ENCODE data around the gene DLG5.

DNA sequence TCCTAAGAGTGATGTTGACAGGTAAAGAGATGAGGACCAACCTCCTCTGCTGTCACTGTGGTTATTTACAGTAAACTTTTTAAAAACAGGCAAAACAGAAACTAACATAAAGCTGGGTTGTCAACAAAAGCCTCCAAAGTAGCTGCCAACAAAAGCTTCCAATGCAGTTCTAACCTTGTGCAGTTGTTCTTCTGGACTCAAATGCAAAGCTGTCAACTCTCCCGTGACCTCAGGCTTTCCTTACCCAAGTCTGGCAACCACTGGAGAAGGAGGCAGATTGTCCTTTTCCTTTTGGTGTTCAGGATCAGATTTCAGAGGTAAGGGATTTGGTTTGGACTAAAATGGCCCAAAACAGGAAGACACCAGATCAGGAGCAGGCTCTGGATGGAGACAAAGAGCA lies 63.1 kb downstream of the DLG5 start:
- TF ChIP-seq POLR2AphosphoS5 (IDR thresholded peaks at IDR 0.05) (no peak), POLR2A (IDR thresholded peaks at IDR 0.05) (no peak), EP300 (IDR thresholded peaks at IDR 0.05) (no peak)
- TF ChIP-seq, protein P1, sequence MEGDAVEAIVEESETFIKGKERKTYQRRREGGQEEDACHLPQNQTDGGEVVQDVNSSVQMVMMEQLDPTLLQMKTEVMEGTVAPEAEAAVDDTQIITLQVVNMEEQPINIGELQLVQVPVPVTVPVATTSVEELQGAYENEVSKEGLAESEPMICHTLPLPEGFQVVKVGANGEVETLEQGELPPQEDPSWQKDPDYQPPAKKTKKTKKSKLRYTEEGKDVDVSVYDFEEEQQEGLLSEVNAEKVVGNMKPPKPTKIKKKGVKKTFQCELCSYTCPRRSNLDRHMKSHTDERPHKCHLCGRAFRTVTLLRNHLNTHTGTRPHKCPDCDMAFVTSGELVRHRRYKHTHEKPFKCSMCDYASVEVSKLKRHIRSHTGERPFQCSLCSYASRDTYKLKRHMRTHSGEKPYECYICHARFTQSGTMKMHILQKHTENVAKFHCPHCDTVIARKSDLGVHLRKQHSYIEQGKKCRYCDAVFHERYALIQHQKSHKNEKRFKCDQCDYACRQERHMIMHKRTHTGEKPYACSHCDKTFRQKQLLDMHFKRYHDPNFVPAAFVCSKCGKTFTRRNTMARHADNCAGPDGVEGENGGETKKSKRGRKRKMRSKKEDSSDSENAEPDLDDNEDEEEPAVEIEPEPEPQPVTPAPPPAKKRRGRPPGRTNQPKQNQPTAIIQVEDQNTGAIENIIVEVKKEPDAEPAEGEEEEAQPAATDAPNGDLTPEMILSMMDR (IDR thresholded peaks at IDR 0.05): no peak
